IPS DF 19.7 (cell line): ENCODE measurements around the gene CYP17A1.

Experiments used
- DNase-seq: peaks from one replicate; pipeline ENCODE4 v3.0.0-alpha.2; 2013; ENCODE audit warnings: low read depth, low spot score

CYP17A1 gene

GRCh38 chr10:102804382-102805055 lies 32.7 kb downstream of the CYP17A1 start:
- DNase-seq = no peak

- DNase-seq = peak; percentile 82
These were observed 34.2 kb downstream of the CYP17A1 start for GRCh38 chr10:102802920-102803534.

GRCh38 chr10:102801978-102802377 lies 35.2 kb downstream of the CYP17A1 start:
- DNase-seq = no peak

GRCh38 chr10:102801496-102801895 lies 35.7 kb downstream of the CYP17A1 start:
- no peak for DNase-seq

- DNase-seq = no peak
These were observed 36.4 kb downstream of the CYP17A1 start for GRCh38 chr10:102800611-102801335.

- DNase-seq = no peak
These were observed 37.3 kb downstream of the CYP17A1 start for GRCh38 chr10:102799691-102800471.

GRCh38 chr10:102796407-102797176 lies 40.6 kb downstream of the CYP17A1 start:
- no peak for DNase-seq

- no peak for DNase-seq
These were observed 41.5 kb downstream of the CYP17A1 start for GRCh38 chr10:102795453-102796406.

- DNase-seq = no peak
These were observed 45.3 kb downstream of the CYP17A1 start for GRCh38 chr10:102791754-102792395.

- DNase-seq = no peak
These were observed 51.4 kb downstream of the CYP17A1 start for GRCh38 chr10:102785818-102786217.

- DNase-seq = no peak
These were observed 53.6 kb downstream of the CYP17A1 start for GRCh38 chr10:102783568-102783967.

- no peak for DNase-seq
These were observed 54.3 kb downstream of the CYP17A1 start for GRCh38 chr10:102782673-102783551.

GRCh38 chr10:102781921-102782557 lies 55.2 kb downstream of the CYP17A1 start:
- DNase-seq = no peak

GRCh38 chr10:102781090-102781920 lies 55.9 kb downstream of the CYP17A1 start:
- DNase-seq = no peak
